A549 (cell line): ENCODE data around the gene HDAC7.

Experiments
- MAZ ChIP-seq: fragments of 150-350 bp; IDR thresholded peaks from 2 replicates; pipeline ENCODE4 v1.6.1; 2014; ENCODE audit warnings: antibody characterized with exemption, low read depth, low read length, borderline replicate concordance
- NR3C1 ChIP-seq: fragments of >200 bp; sonication (Bioruptor Twin); formaldehyde crosslinking; IDR thresholded peaks from 3 replicates; pipeline ENCODE4 v1.6.1; 2017
- POLR2A ChIP-seq: IDR thresholded peaks from 2 replicates; pipeline ENCODE4 v1.6.1; 2012; ENCODE audit warnings: mild to moderate bottlenecking, low read length
- RAD21 ChIP-seq, 2 experiments: fragments of >200 bp in 1 of 2; sonication (Bioruptor Twin) in 1 of 2; formaldehyde crosslinking in 1 of 2; IDR thresholded peaks in 1 of 2; conservative IDR thresholded peaks in 1 of 2; 2 replicates in 1 of 2; 3 replicates in 1 of 2; pipeline ENCODE4 v1.6.1; 2012 to 2018; ENCODE audit warnings: inconsistent platforms in 1 of 2
- TF ChIP-seq, protein P1 (sequence below): fragments of >200 bp; sonication (Bioruptor Twin); formaldehyde crosslinking; IDR thresholded peaks from 3 replicates; pipeline ENCODE4 v1.5.1; 2016

DNA sequence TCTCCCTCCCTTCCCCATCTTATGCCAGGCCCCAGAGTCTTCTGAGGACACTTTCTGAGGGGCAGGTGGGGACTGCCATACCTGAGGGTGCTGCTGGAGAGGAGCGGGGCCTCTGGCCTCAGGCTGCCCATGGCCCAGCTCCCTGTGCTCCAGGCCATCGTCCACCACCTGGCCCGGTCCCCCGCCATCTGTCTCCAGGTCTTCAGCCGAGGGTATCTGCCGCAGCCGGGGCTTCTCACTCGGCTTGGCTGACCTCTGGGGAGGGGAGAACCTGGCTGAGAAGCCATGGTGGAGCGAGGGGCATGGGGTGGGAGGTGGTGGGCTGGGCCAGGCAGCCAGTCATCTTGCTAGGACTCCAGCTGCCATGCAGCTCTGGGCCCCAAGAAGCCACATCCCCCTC, 25.0 kb downstream of the HDAC7 start:
- TF ChIP-seq, protein P1, sequence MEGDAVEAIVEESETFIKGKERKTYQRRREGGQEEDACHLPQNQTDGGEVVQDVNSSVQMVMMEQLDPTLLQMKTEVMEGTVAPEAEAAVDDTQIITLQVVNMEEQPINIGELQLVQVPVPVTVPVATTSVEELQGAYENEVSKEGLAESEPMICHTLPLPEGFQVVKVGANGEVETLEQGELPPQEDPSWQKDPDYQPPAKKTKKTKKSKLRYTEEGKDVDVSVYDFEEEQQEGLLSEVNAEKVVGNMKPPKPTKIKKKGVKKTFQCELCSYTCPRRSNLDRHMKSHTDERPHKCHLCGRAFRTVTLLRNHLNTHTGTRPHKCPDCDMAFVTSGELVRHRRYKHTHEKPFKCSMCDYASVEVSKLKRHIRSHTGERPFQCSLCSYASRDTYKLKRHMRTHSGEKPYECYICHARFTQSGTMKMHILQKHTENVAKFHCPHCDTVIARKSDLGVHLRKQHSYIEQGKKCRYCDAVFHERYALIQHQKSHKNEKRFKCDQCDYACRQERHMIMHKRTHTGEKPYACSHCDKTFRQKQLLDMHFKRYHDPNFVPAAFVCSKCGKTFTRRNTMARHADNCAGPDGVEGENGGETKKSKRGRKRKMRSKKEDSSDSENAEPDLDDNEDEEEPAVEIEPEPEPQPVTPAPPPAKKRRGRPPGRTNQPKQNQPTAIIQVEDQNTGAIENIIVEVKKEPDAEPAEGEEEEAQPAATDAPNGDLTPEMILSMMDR = no peak
- TF ChIP-seq RAD21 (conservative IDR thresholded peaks at IDR 0.05 in 1 of 2, IDR thresholded peaks at IDR 0.05 in 1 of 2) (no peak), POLR2A (no peak), NR3C1 (no peak), MAZ (no peak)
